PC-9 (cell line): Measurements from ENCODE around the gene ITSN2.

Experiments used
- EZH2 ChIP-seq: fragments of 200-600 bp; sonication (generic); IDR thresholded peaks from 2 replicates; pipeline ENCODE4 v1.8.0; 2017; ENCODE audit warnings: antibody characterized with exemption, low read depth
- TF ChIP-seq, protein P1 (sequence below): fragments of 200-600 bp; sonication (generic); conservative IDR thresholded peaks from 2 replicates; pipeline ENCODE4 v1.6.1; 2017; ENCODE audit warnings: mixed run types, antibody characterized with exemption, mild to moderate bottlenecking, moderate library complexity

DNA sequence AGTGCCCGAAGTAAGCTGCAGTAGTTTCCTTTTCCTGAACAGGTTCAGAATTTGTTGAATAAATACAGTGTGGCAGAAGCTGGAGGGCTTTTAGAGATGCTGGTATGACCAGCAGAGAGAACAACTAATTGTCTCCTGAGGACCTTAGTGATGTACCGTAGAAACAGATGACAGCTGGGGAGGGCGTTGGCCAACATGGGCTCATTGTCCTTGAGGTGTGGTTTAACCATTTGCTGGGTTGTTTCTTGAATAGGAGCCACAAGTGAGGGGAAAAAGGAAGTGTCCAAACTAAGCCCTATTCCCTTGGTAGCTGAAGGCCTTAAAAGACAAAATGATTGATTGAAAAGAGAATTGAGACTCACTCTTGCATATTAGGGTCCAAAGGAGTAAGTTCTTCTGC is 197.2 kb downstream of the ITSN2 start:
- TF ChIP-seq, protein P1, sequence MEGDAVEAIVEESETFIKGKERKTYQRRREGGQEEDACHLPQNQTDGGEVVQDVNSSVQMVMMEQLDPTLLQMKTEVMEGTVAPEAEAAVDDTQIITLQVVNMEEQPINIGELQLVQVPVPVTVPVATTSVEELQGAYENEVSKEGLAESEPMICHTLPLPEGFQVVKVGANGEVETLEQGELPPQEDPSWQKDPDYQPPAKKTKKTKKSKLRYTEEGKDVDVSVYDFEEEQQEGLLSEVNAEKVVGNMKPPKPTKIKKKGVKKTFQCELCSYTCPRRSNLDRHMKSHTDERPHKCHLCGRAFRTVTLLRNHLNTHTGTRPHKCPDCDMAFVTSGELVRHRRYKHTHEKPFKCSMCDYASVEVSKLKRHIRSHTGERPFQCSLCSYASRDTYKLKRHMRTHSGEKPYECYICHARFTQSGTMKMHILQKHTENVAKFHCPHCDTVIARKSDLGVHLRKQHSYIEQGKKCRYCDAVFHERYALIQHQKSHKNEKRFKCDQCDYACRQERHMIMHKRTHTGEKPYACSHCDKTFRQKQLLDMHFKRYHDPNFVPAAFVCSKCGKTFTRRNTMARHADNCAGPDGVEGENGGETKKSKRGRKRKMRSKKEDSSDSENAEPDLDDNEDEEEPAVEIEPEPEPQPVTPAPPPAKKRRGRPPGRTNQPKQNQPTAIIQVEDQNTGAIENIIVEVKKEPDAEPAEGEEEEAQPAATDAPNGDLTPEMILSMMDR = no peak
- TF ChIP-seq EZH2 = no peak
